Left kidney (tissue), 2 donors: Measurements from ENCODE around the gene PEDS1. TPM values are rescaled to one million over a fixed set of nuclear protein-coding genes. Genes with fewer than 3 reads are reported as not detected.
"Not testable (repeated sequence)": the region's sequence is repeated elsewhere in the genome, so short reads cannot be mapped to it uniquely, and the experiment has no call there.

Source experiments
- DNase-seq: peaks from one replicate; pipeline ENCODE4 v3.0.0-alpha.2; 2013
- polyA plus RNA-seq: library from polyadenylated mRNA; unstranded; fragments of 120-200 nt; gene quantifications from one replicate; pipeline ENCODE4 v1.2.1, GENCODE V29; 2013; ENCODE audit not compliant: insufficient read length

PEDS1 gene
- polyA plus RNA-seq, 1 donor: 20.7 TPM

DNA sequence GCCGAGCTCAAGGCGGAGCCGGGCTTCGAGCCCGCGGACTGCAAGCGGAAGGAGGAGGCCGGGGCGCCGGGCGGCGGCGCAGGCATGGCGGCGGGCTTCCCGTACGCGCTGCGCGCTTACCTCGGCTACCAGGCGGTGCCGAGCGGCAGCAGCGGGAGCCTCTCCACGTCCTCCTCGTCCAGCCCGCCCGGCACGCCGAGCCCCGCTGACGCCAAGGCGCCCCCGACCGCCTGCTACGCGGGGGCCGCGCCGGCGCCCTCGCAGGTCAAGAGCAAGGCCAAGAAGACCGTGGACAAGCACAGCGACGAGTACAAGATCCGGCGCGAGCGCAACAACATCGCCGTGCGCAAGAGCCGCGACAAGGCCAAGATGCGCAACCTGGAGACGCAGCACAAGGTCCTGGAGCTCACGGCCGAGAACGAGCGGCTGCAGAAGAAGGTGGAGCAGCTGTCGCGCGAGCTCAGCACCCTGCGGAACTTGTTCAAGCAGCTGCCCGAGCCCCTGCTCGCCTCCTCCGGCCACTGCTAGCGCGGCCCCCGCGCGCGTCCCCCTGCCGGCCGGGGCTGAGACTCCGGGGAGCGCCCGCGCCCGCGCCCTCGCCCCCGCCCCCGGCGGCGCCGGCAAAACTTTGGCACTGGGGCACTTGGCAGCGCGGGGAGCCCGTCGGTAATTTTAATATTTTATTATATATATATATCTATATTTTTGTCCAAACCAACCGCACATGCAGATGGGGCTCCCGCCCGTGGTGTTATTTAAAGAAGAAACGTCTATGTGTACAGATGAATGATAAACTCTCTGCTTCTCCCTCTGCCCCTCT, 38.2 kb upstream of the PEDS1 start:
- DNase-seq: peak; percentile 60

- no peak for DNase-seq
Observed at GRCh38 chr20:50191065-50191543, 37.6 kb upstream of the PEDS1 start.

GRCh38 chr20:50190251-50191064, 36.9 kb upstream of the PEDS1 start, which contains the start of gene CEBPB:
TSS of gene CEBPB (plus strand) at chr20:50190830. CDS start at chr20:50191034, 204 bp downstream.
- DNase-seq: peak; percentile 85

DNA sequence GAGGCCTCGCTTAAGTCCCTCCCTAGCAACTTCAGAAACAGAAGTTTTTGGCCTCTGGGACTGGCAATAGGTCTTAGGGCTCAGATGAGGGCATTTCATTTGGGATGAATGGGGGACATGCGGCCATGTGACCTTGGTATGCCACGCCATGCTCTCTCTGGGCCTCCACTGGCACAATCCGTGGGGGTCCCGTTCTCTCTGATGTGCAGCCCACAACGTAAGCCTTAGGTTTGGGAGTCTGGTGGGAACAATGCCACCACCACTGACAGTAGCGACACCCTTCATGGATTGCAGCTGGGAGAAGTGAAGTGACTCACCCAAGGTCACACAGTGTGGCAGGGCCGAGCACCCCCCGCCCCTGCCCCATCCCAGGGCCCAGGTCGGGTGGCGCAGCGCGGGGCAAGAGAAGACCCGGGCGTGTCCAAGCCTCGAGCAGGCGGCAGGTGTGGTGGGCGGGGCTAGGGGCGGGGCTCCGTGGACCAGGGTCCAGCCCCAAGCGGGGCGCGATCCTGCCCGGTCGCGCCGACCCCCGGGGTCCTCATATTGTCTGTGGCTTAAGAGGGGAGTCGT, 36.2 kb upstream of the PEDS1 start:
- DNase-seq: no peak

- no peak for DNase-seq
Observed at GRCh38 chr20:50188879-50189680, 35.6 kb upstream of the PEDS1 start.

DNA sequence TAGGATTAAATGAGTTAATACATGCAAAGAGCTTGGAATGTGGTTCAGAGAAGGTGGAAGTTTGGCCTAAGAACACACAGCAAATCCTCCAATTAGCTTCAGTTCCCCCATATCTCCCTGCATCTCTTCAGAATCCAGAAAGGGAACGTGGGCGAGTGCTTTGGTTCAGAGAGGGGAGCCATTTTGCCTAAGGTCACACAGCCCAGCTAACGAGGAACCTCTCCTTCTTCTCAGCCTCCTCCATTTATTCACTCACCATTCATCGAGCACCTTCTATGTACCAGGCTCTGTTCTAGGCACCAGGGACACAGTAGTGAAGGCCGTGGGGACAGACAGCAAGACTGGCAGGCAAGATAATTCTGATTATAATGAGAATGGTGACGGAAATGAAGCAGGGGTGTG, 34.8 kb upstream of the PEDS1 start:
- no peak for DNase-seq

- no peak for DNase-seq
Observed at GRCh38 chr20:50187403-50188051, 34.0 kb upstream of the PEDS1 start.

GRCh38 chr20:50186987-50187402, 33.5 kb upstream of the PEDS1 start:
- no peak for DNase-seq

DNA sequence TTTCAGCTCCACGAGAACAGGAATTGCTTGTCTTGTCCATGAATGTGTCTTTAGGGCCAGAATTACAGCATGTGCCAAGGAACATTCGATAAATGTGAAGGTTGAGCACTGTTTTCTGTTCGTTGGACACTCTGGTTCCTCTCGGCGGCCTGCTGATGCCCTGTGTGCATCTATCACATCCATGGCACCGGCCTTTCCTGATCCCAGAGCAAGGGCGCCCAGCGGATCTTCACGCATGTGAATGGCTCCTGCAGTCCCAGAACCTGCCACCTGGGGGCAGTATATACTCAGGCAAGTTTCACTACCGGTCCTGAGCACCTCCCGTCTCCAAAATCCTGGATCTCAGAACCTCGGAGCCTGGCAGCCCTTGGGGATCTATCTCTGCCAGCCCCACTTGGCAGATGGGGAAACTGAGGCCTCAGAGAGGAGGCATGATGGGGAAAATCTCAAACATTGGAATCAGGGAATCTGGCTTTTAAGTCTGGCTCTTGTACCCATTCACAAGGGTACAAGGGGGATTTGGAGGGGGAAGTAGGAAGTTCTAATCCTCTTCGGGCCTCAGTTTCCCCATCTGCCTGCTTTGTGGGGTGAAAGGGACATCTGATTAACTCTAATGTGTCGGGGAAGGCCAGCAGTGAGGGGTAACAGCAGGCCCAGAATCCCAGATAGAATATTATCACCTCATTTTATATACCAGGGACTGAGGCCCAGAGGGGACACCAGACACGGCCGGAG, 32.8 kb upstream of the PEDS1 start:
- DNase-seq: peak; percentile 78

DNA sequence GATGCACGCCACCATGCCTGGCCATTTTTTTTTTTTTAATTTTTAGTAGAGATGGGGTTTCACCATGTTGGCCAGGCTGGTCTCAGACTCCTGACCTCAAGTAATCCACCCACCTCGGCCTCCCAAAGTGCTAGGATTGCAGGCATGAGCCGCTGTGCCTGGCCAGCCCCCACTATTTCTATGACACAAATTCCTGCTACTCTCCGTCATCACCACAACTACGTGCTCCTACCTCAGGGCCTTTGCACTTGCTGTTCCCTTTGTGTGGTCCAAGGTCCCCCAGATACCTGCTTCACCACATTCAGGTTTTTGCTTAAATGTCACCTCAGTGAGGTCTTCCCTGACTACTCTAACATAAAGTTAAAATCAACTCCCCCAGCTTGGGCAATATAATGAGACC, 31.9 kb upstream of the PEDS1 start:
- no peak for DNase-seq

GRCh38 chr20:50182346-50182745, 28.8 kb upstream of the PEDS1 start:
- no peak for DNase-seq

- DNase-seq: no peak
Observed at GRCh38 chr20:50181344-50181743, 27.8 kb upstream of the PEDS1 start.

DNA sequence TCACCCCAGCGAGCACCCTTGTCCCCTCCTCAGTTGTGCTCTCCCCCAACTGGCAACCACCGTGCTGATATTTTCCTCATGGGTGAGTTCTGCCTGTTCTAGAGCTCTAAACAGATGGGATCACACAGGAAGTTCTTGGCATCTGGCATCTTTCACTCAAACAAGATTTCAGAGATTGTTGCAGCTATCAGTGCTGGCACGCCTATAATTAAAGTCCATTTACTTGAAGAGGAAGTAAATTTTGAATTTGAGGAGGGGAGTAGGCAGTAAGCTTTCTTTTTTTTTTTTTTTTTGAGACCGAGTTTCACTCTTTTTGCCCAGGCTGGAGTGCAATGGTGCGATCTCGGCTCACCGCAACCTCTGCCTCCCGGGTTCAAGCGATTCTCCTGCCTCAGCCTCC, 25.1 kb upstream of the PEDS1 start:
- DNase-seq: not testable (repeated sequence)

DNA sequence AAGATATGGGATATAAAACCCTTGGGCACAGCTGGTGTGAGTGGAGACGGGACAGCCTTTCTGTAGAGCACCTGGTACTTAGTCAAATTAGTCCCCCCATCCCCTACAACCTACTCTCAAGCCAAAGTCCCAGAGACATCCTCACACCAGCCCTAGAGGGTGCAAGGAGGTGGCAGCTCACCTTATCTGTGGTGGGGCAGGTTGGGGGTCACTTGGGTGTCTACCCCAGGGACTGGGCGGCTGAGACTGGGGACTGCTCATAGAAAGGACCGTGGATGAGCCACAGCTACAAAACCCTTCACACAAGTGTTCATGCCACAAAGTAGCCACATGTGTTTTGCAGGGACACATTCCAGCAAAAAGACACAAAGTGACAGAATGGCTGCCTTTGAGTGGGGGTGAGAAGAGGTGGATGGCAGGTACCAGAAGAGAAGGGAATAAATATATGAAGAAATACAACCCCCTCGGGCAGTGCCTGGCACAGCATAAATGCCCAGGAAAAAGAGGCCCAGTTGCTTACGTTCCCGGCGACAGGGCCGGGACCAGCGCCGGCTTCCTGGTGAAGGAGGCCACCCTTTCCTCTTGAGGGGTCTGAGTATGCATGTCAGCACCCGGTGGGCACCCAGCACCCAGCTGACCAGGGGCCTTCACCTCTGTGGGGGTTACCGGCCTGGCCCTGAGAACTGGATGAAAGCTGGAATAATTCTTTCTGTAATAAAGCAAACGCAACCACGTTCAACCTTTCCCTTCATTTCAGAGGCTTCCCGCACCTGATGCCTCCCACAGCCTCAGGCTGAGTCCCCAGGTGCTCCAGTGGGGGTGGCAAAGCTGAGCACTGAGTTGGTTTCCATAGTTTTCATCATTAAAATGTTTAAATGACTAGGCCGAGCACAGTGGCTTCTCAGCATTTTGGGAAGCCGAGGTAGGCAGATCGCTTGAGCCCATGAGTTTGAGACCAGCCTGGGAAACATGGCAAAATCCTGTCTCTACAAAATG, 22.7 kb upstream of the PEDS1 start:
- no peak for DNase-seq

DNA sequence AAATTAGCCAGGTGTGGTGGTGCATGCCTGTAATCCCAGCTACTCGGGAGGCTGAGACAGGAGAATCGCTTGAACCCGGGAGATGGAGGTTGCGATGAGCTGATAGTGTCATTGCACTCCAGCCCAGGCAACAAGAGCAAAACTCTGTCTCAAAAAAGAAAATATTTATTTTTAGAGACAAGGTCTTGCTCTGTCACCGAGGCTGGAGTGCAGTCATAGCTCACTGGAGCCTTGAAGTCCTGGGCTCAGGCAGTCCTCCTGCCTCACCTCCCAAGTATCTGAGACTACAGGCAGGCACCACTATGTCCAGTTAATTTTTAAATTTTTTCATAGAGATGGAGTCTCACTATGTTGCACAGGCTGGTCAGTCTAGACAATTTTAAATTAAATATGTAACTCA, 20.9 kb upstream of the PEDS1 start:
- no peak for DNase-seq

- DNase-seq: peak; percentile 78
Observed at GRCh38 chr20:50172347-50173013, 19.0 kb upstream of the PEDS1 start.

- no peak for DNase-seq
Observed at GRCh38 chr20:50170549-50171220, 17.2 kb upstream of the PEDS1 start.

DNA sequence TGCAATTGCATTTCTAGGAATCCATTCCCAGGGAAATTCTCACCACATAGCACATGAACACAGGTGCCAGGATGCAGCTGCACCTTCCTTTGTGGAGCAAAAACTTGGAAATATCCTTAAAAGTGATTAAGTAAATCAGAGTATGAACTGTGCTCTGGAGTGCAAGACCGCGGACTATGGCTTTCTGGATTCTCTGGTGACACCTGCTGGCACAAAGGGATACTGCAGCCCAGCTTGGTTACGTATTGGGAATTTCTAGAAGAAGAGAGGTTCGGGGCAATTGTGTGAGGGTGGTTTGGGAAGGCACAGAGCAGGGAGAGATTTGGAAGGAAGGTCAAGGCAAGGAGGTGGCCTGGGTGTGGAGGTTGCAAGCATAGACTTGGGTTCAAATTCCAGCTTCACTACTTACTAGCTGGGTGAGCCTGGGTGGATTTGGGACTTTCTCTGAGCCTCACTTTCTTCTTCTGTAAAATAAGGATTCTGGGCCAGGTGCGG, 15.9 kb upstream of the PEDS1 start:
- peak; percentile 66 for DNase-seq
